Tibial artery (tissue), 4 donors: ENCODE results near the gene CEACAM21.

Source experiments
- DNase-seq, 2 donors: peaks; one replicate each; pipeline ENCODE4 v3.0.0-alpha.2; 2019
- H3K27ac ChIP-seq, 2 donors: fragments of 200-600 bp; sonication (generic) in 1 of 2; 1 replicate in 1 of 2; 2 replicates in 1 of 2; pipeline ENCODE4 v1.5.1; 2018 to 2019; ENCODE audit warnings: mild to moderate bottlenecking in 1 of 2
- H3K27me3 ChIP-seq, 2 donors: fragments of 200-600 bp; sonication (generic) in 1 of 2; one replicate each; pipeline versions ENCODE4 v1.5.1 to v1.6.0; 2016 to 2019
- H3K36me3 ChIP-seq, 3 donors: fragments of 200-600 bp; sonication (generic) in 2 of 3; one replicate each; pipeline ENCODE4 v1.5.1; 2016 to 2019; ENCODE audit warnings: mild to moderate bottlenecking in 2 of 3
- H3K4me1 ChIP-seq, 4 donors: fragments of 200-600 bp; sonication (generic) in 2 of 4; 1 replicate in 3 of 4; 2 replicates in 1 of 4; pipeline ENCODE4 v1.5.1; 2016 to 2019
- H3K4me3 ChIP-seq, 2 donors: fragments of 200-600 bp; sonication (generic) in 1 of 2; 1 replicate in 1 of 2; 2 replicates in 1 of 2; pipeline ENCODE4 v1.5.1; 2018 to 2019; ENCODE audit warnings: mild to moderate bottlenecking in 2 of 2
- H3K9me3 ChIP-seq, 3 donors: fragments of 200-600 bp; sonication (generic) in 1 of 3; one replicate each; pipeline ENCODE4 v1.5.1; 2016 to 2019
- CTCF ChIP-seq, 2 experiments: fragments of 200-600 bp in 1 of 2; fragments of 450-650 bp in 1 of 2; IDR thresholded peaks; one replicate each; pipeline ENCODE4 v1.5.1; 2017 to 2019; ENCODE audit warnings: antibody characterized with exemption in 2 of 2, mild to moderate bottlenecking in 1 of 2, moderate library complexity in 1 of 2
- intact Hi-C: fragments of 100-400 bp; cut with DNase I; formaldehyde crosslinking; loops from one replicate; pipeline ENCODE4 v1.15.0; 2023; ENCODE audit warnings: low total_unique reads

Gene CEACAM21

GRCh38 chr19:41627966-41628675 lies 52.2 kb downstream of the CEACAM21 start:
- Histone ChIP-seq H3K4me3 (no peak overlapping the region), H3K27me3 (peaks cover 0 to 5% of the 10 kb centered on the region in 2 donors), H3K36me3 (no peaks in the 10 kb centered on the region), H3K9me3 (peaks cover 0 to 8% (median 0%) of the 10 kb centered on the region in 3 donors), H3K27ac (no peak overlapping the region), H3K4me1 (no peaks in the 10 kb centered on the region)
- intact Hi-C loops: no loop called here
- no peak for DNase-seq
- no peak for TF ChIP-seq CTCF (IDR thresholded peaks at IDR 0.05)
